HG02884 (cell line): Measurements from ENCODE around the gene BEND3.
A peak's percentile ranks its signal among the peaks of the same experiment; 100 is the strongest.
"Not testable (repeated sequence)": the region's sequence is repeated elsewhere in the genome, so short reads cannot be mapped to it uniquely, and the experiment has no call there.

Source experiments
- ATAC-seq: cut with Tn5 transposase; IDR thresholded peaks from one replicate; pipeline ENCODE4 v1.9.1; 2021; ENCODE audit warnings: mild to moderate bottlenecking, moderate library complexity; ENCODE audit not compliant: unreplicated experiment

Gene BEND3

GRCh38 chr6:107121964-107122495 is 6.7 kb upstream of the BEND3 start:
- ATAC-seq, result no peak

GRCh38 chr6:107121266-107121665 is 6.0 kb upstream of the BEND3 start:
- no peak for ATAC-seq

GRCh38 chr6:107120404-107120803 is 5.1 kb upstream of the BEND3 start:
- no peak for ATAC-seq

- ATAC-seq, result no peak
Observed at GRCh38 chr6:107118976-107119375, 3.7 kb upstream of the BEND3 start.

DNA sequence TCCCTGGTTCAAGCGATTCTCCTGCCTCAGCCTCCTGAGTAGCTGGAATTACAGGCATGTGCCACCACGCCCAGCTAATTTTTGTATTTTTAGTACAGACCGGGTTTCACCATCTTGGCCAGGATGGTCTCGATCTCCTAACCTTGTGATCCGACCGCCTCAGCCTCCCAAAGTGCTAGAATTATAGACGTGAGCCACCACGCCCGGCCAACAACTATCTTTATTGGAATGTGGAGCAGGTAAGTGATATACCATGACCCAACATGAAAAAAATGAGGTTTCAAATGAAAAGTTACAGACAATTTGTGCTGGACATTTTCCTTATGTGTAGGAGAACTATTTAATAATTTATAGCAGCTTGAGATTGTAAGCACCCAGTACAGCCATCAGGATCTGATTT is 3.2 kb upstream of the BEND3 start:
- not testable (repeated sequence) for ATAC-seq

GRCh38 chr6:107116931-107117330 is 1.6 kb upstream of the BEND3 start:
- no peak for ATAC-seq

GRCh38 chr6:107116328-107116892 is 1.1 kb upstream of the BEND3 start:
- ATAC-seq, result no peak

DNA sequence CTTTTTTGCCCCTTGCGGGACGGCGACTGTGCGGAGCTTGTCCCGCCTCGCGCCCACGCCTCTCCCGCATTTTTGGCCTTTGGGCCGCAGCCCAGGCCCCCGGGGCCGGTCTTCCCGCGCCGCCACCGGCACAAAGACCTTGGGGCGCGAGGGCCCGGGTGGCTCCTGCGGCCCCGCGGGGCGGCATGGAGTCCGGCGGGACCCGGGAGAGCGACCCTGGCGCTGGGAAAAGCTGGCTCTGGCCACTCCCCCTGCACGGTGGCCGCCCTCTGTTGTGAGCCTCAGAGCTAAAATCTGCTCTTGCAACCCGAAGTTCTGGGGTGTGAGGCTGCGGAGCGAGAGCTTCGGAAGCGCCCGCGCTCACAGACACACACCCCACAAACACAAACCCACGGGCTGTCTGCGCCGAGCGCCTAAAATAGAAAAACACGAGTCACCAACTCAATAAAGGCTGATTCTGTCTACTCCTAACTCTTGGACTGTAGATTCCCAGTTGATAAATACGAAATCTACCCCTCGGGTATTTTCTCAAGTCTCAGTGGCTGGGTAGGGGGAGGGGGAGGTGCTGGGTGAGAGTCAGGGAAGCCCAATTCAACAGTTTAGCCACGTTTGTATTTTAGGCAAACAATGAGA is 496 bp upstream of the BEND3 start:
- ATAC-seq, result no peak

DNA sequence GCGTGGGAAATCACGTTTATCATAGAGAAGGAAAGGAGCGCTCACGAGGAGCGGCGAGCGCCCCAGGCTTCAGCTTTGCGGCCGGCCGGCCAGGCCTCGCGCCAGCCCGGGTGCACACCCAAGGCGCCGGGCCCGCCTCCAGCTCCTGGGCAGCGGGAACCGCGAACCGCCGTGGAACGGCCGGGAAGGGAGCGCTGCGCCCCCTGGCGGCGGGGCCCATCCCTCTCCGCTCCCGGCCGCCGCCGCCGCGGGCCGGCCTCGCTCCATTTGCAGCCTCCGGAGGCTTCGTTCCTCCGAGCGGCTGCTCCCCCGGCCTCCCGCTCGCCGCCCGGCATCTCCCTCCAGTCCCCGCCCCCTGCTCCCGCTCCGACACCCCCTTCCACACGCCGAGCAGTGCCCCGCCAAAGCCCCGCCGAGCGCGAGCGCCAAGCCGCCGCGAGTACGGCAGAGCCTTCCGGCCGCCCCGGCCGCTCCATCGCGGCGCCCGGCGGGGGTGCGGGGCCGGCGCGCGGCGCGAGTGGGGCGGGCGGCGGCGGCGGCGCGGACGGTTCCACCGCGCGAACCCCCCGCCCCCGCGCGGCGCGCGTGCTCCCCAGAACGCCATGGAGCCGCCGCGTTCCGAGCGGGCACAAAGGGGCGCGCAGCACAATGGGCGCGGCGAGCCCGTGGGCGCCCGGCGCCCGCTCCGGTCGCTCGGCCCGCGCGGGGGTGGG is 946 bp downstream of the BEND3 start:
- peak; percentile 60 for ATAC-seq

- ATAC-seq, result no peak
Observed at GRCh38 chr6:107110200-107110599, 5.1 kb downstream of the BEND3 start.

DNA sequence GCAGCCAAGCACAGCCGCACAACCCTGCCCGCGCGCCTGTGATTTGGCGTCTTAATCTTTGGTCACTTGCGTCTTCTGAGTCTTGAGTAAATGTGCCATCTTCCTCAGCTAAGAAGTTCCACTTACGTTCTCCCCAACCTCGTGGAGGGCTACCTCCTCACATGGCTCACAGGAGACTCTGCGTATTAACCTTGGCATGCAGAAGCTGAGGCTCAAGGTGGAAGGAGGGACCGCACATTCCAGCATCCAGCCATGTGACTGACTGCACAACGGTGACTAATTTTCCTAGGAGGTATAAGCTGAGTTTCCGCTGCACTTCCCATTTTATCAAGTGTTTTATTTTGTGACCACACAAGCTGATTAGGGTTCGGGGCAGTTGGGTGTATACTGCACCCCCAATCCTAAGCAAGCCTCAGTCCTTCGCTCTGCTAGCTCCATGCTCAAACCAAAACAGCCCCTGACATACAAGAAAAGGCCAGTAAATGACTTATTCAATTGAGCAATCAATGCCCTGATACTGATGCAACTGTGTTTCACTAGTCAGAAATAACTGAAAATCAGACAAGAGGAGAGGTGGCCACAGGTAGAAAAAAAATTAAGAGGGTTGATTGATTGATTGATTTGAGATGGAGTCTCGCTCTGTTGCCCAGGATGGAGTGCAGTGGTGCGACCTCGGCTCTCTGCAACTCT is 7.0 kb downstream of the BEND3 start:
- no peak for ATAC-seq

- no peak for ATAC-seq
Observed at GRCh38 chr6:107107791-107108190, 7.5 kb downstream of the BEND3 start.

- no peak for ATAC-seq
Observed at GRCh38 chr6:107106165-107106564, 9.2 kb downstream of the BEND3 start.

DNA sequence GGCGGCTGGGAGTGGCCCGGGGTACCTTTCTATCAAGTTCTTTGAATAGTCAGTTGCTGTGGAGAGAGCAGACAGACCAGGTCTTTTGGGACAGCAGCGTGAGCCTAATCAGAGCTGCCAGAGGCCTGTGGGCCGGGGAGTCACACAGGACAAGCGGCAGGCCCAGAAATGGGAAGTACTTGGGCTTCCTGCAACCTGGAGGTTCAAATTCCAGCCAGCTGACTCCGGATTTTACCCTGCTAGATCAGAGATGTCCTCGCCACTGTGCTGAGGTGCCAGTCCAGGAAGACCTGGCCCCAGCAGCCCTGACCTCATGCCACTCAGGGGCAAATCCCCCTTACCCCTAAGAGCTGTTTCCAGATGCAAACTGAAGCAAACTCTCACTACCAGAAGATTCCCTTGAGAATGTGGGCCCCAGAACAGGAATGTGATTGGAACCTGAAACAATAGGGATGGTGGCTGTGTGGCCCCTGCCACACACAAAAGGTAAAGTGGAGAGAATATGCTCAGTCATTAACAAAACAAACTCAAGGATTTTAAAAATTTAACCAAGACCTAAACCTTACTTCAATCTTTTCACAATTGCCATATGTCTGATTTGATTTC is 9.7 kb downstream of the BEND3 start:
- no peak for ATAC-seq

DNA sequence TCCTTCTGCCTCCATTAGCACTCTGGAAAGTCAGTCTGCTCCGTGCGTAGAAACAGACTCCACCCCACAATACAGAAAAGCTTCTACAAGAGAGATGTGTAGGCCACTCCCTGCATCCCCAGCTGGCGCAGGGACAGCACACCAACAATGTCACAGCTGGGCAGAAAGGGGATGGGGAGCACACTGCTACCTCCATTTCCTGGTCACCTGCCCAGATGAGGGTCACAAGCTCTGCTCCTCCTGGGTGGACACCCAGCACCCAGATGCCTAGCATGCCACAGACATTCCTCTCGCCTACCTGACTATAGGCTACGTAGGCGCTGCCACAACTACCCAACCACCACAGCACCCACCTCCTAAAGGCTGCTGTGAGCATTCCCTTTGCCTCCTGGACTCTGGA is 12.2 kb downstream of the BEND3 start:
- ATAC-seq, result no peak

DNA sequence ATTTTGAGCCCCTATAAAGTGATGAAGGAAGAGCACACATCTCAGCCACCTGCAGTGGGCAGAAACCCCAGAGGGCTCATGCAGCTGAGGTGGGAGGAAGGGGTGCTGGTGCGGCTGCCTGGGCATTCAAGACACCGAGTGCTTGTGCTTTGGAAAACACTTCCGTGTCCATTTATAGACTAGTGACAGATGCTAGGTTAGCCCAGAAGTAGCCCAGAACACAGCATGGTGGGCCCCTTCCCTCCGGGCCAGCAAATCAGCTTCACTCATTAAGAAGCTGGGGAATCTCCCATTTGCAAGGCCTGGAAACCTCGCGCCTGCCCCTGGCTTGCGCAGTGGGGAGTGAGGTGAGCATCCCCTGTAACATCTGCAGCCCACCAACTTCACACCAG is 12.9 kb downstream of the BEND3 start:
- no peak for ATAC-seq

- ATAC-seq, result no peak
Observed at GRCh38 chr6:107101686-107102413, 13.5 kb downstream of the BEND3 start.

DNA sequence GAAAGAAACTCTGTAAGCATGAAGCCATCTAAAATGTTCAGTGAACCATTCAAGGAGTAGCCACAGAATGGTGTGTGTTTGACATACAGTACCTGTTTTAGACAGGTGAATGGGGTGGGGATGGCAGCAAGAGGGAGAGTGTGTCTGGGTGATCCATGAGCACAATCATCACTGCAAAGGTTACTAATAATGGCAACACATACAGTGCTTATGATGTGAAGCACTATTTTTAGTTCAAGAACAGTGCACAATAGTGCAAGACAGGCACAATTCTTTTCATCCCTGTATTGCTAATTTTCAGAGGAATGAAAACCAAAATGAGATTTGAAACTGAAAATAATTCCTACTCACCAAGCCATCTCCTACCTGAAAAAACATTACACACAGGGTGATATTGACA is 14.1 kb downstream of the BEND3 start:
- no peak for ATAC-seq

- ATAC-seq, result no peak
Observed at GRCh38 chr6:107098436-107099307, 16.6 kb downstream of the BEND3 start.

DNA sequence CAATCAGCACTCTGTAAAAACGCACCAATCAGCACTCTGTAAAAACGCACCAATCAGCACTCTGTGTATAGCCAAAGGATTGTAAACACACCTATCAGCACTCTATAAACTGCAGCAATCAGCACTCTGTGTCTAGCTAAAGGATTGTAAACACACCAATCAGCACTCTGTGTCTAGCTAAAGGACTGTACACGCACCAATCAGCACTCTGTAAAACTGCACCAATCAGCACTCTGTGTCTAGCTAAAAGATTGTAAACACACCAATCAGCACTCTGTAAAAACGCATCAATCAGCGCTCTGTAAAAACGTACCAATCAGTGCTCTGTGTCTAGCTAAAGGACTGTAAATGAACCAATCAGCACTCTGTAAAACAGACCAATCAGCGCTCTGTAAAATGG is 30.9 kb downstream of the BEND3 start:
- not testable (repeated sequence) for ATAC-seq
